GM10248 (cell line): Measurements from ENCODE around the gene KCNE1.
"Not testable (repeated sequence)": the region's sequence is repeated elsewhere in the genome, so short reads cannot be mapped to it uniquely, and the experiment has no call there.

Experiments
- CTCF ChIA-PET: fragments of 300-600 bp; sonication (Branson Sonifier 250); formaldehyde crosslinking; extraction: SDS; loops from one replicate; lab custom pipeline; 2021; ENCODE audit warnings: antibody characterized with exemption; lab: Yijun Ruan, JAX
- POLR2A ChIA-PET: fragments of 350-650 bp; sonication (Branson Sonifier 250); formaldehyde crosslinking; extraction: SDS; loops from one replicate; lab custom pipeline; 2020; ENCODE audit warnings: antibody characterized with exemption; lab: Yijun Ruan, JAX
- DNase-seq: peaks from one replicate; pipeline ENCODE4 v3.0.0; 2012; ENCODE audit errors: extremely low spot score

KCNE1 gene

DNA sequence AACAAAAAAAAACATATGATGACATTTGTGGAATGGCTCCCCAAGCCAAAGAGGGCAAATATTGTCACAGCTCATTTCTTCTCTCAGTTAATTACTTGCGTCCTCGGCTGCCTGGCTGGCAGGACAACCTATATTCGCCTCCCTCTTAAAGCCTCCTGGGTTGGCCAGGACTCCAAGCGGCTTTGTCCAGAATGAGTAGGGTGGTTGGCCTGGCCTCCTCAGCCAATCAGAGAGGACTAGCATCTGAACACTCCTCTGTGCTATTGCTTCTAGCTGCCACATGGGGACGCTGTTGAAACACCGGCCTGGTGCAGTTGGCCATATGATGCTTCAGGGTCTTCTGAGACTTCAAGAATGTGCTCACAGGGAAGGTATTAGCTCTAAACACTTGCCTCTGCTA lies 83.6 kb downstream of the KCNE1 start:
- POLR2A ChIA-PET, CTCF ChIA-PET: not testable (repeated sequence)

DNA sequence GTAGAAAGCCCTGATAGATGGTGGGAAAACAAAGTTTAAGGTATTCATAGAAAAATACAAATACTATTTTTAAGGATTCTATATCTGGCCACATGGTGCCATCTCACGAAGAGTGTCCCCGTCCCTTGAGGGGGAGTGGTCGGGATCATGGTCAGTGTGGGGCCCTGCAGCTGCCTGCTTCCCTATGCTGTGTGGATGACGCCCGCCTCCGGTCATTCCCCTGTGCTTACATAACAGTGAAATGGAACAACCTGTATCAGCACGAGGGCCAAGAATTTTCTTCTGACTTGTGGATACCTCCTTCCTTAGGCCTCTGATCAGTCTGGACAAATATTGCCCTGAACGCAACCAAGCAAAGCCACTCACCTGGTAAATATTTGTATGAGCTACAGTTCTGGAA lies 84.7 kb downstream of the KCNE1 start:
- POLR2A ChIA-PET, DNase-seq, CTCF ChIA-PET: not testable (repeated sequence)

More for the DNA sequence above, 83.6 kb downstream of the KCNE1 start:
- DNase-seq, result not testable (repeated sequence)

DNA sequence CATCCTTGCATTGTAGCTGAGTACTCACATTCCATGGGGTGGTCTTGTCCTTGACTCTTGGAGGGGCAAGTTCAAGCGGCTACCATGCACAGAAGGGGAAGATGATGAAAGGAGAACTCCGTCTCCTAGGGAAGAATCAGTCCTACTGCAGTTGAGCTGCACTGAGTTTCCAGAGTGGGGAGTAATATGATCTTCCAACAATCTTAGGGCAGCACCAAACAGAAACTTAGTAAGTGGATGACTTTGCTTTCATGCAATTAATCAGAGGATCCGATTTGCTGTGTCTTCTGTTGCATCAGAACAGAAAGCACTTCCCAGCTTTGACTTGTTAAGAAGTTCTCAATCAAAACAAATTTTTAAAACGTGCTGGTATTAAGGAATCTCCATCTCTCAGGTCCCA lies 88.2 kb downstream of the KCNE1 start, which contains the start of gene SMIM34:
TSS of gene SMIM34 (minus strand) at position 147 of the 400 bp plus-strand sequence. CDS start at position 35, 112 bp downstream.
- DNase-seq, POLR2A ChIA-PET, CTCF ChIA-PET: not testable (repeated sequence)

DNA sequence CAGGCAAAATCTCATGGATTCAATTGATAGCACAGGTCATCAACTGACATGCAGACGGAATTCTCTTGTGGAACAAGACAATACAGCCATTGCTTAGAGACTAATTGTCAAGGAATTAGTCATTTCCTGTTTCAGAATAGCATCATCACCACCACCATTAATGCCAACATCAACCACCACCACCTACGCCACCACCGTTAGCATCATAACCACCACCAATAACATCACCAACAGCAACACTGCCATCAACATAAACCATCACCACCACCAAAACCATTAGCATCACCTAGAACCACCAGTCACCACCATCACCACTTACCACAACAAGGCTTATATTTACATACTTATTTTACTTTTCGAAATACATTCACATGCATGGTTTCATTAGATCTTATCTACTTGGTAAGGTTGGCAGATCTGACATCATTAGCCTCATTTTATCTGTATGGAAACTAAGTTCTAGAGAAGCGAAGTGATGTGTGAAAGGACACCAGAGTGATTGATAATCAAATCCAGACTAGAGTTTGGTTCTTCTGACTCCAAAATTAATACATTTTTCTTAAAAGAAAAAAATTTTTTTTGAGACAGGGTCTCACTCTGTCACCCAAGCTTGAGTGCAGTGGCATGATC lies 94.4 kb downstream of the KCNE1 start:
- POLR2A ChIA-PET, DNase-seq, CTCF ChIA-PET: not testable (repeated sequence)

DNA sequence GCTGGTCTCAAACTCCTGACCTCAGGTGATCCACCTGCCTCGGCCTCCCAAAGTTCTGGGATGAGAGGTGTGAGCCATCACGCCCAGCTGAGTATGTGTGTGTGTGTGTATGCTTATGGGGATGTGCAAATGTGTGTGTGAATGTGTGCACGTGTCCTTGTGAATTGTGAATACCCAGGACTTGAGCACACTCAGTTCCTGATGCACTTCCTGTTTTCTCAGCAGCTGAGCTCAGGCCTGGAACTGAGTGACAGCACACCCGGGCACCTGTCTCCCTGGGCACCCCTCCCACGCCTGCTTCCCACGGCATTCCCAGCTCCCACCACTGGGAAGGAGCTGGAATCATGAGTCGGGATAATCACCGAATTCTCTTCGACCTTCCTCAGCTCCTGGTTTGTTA lies 104.7 kb downstream of the KCNE1 start:
- DNase-seq, POLR2A ChIA-PET, CTCF ChIA-PET: not testable (repeated sequence)

DNA sequence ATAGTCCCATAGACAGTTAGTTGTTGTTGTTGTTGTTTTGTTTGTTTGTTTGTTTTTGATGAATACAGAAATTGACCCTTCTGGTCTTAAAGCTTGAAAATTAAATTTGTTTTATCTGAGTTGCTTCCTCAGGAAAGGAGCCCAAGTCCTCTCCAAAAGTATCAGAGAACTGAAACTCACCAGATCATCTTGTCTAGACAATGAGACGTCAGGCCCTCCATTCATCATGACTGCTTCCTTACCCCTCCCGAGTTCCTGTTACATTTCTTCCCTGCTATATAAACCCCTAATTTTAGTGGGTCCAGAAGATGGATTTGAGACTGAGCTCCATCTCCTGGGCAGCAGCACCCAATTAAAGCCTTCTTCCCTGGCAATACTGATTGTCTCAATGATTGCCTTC lies 105.3 kb downstream of the KCNE1 start:
- POLR2A ChIA-PET, DNase-seq, CTCF ChIA-PET: not testable (repeated sequence)

DNA sequence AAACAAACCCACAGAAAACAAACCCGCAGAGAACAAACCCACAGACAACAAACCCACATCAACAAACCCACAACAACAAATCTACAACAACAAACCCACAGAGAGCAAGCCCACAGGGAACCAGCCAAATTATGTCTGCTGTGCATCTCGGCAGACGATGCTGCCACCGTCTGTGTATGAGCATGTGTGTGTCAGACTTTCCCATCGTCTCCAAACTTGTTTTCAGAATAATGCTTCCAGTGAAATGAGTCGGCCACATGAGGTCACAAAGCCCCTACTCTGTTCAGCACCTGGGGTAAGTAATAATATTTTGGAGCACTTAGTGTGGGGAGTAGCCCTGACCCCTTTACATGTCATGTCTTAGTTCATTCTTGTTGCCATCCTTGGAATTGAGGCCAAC lies 105.9 kb downstream of the KCNE1 start:
- CTCF ChIA-PET, POLR2A ChIA-PET, DNase-seq: not testable (repeated sequence)

DNA sequence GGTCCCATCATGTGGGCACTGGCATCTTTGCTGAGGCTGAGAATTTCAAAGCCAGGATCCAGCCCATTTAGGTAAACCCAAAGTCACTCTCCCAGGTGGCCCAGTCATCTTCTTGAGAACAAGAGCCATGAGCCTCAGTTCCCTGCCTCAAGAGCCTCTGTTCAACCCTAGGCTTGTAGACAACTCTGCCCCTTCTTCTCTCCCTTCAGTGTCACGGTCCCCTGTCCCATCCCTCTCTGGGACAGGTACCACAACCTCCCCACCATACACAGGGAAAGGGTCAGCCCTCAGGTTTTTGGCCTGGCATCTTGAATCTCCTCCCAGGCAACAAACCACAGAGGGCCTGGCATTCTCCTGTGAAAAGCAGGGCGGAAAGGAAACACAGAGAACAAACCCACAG lies 106.3 kb downstream of the KCNE1 start:
- DNase-seq, POLR2A ChIA-PET, CTCF ChIA-PET: not testable (repeated sequence)

DNA sequence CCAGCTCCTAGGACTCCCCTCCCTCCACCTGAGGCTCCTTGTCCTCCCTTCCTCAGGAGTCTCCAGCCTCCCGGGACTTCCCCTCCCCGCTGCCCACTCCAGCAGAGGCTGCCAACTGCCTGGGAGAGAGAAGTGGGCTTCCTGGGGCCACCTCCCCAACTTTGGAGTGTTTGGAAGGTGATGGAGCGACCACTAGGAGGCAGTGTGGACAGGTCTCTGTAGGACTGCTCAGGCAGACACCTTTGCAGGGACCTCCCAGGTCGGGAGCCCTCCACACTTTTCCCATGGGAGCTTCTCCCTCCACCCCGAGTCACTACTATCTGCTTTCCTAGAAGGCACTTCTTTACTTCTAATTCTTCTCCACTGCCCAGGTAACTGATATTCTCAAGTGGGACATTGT lies 107.3 kb downstream of the KCNE1 start:
- CTCF ChIA-PET, DNase-seq, POLR2A ChIA-PET: not testable (repeated sequence)

DNA sequence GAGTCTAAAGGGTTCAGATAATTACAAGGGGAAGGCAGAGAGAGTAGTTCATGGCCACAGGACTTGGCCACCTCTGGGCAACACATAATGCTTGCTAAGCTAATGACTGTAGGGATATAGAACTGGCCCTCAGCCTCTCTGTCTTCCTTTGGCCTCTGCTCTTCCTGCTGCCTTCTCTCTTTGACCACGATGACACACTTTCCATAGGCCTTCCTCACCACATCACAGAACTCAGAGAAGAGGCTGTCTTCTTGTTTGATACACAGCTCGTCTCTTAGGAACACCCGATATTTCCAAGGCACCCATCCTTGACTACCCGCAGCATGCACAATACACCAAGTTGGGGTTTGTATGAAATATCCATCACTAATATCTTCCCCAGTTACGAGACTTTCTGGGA lies 111.5 kb downstream of the KCNE1 start:
- DNase-seq, POLR2A ChIA-PET, CTCF ChIA-PET: not testable (repeated sequence)
